HepG2 (cell line): ENCODE results near the gene HCK. TPM values are rescaled to one million over a fixed set of nuclear protein-coding genes. Genes with fewer than 3 reads are reported as not detected.

Experiments used
- ATAC-seq: fragments of 200-7000 bp; cut with Tn5 transposase; 3 replicates; pipeline ENCODE4 v1.9.1; 2020; ENCODE audit warnings: mild to moderate bottlenecking, moderate library complexity
- BruUV-seq: library from RNA; stranded (reverse); fragments of 400-500 nt; replicated peaks from 2 replicates; lab custom pipeline; 2021; lab: Mats Ljungman, UMichigan
- CTCF ChIA-PET: fragments of 300-600 bp; formaldehyde crosslinking; extraction: SDS; loops from one replicate; lab custom pipeline; 2021; ENCODE audit warnings: low total read pairs, inconsistent platforms, low intra/inter-chr PET ratio; lab: Yijun Ruan, JAX
- POLR2A ChIA-PET: fragments of 350-600 bp; sonication (Branson Sonifier 250); formaldehyde crosslinking; loops from one replicate; lab custom pipeline; 2020; ENCODE audit warnings: antibody characterized with exemption, inconsistent platforms; lab: Yijun Ruan, JAX
- DNase-seq: peaks from one replicate; pipeline ENCODE4 v3.0.0-alpha.2; 2015; ENCODE audit warnings: low spot score
- FAIRE-seq: peaks from 3 replicates; lab custom pipeline; 2011; peaks lifted over from hg19 to GRCh38; lab: Jason Lieb, UNC
- H2AFZ ChIP-seq: one replicate; pipeline ENCODE4 v1.6.1; 2011; ENCODE audit warnings: low read length, inconsistent platforms
- H3K27ac ChIP-seq: fragments of 300-600 bp; 3 replicates; pipeline ENCODE4 v1.8.0; 2011; ENCODE audit warnings: mixed run types, mild to moderate bottlenecking, mixed read lengths, low read length, inconsistent platforms; ENCODE audit not compliant: insufficient read depth; ENCODE audit errors: extremely low read length
- H3K27me3 ChIP-seq, 2 experiments: fragments of 200-600 bp in 1 of 2; 2 replicates in 1 of 2; 3 replicates in 1 of 2; pipeline versions ENCODE4 v1.6.0 to v1.8.0; 2011; ENCODE audit warnings: low read length in 2 of 2, mild to moderate bottlenecking in 2 of 2, moderate library complexity in 2 of 2, inconsistent platforms in 1 of 2; ENCODE audit not compliant: insufficient read depth in 2 of 2, control insufficient read depth in 1 of 2
- H3K36me3 ChIP-seq, 2 experiments: fragments of 200-600 bp in 1 of 2; replicated peaks in 1 of 2; 2 replicates in 1 of 2; 3 replicates in 1 of 2; pipeline versions ENCODE4 v1.5.1 to v1.8.0; 2011; ENCODE audit warnings: low read length in 2 of 2, inconsistent platforms in 1 of 2; ENCODE audit not compliant: insufficient read depth in 2 of 2, control insufficient read depth in 1 of 2
- H3K4me1 ChIP-seq: 2 replicates; pipeline ENCODE4 v1.5.1; 2012; ENCODE audit warnings: low read length, inconsistent platforms; ENCODE audit not compliant: insufficient read depth
- H3K4me2 ChIP-seq: 2 replicates; pipeline ENCODE4 v1.6.0; 2011; ENCODE audit warnings: low read depth, low read length, inconsistent platforms
- H3K4me3 ChIP-seq, 3 experiments: fragments of 200-600 bp in 1 of 3; sonication (generic), shearing (Covaris generic) in 1 of 3; replicated peaks in 1 of 3; 2 replicates each; pipeline ENCODE4 v1.5.1; 2011 to 2016; ENCODE audit warnings: low read length in 3 of 3, inconsistent platforms in 2 of 3, low read depth in 2 of 3, mild to moderate bottlenecking in 2 of 3, control low read depth in 1 of 3, mixed read lengths in 1 of 3; ENCODE audit not compliant: insufficient read depth in 1 of 3
- H3K79me2 ChIP-seq: one replicate; pipeline ENCODE4 v1.6.1; 2011; ENCODE audit warnings: low read length, inconsistent platforms; ENCODE audit not compliant: insufficient read depth
- H3K9ac ChIP-seq: 2 replicates; pipeline ENCODE4 v1.6.0; 2011; ENCODE audit warnings: mild to moderate bottlenecking, low read depth, low read length, inconsistent platforms; ENCODE audit not compliant: insufficient read depth
- H3K9me3 ChIP-seq: 2 replicates; pipeline ENCODE4 v1.5.1; 2012; ENCODE audit warnings: mild to moderate bottlenecking, low read length
- H4K20me1 ChIP-seq: 2 replicates; pipeline ENCODE4 v1.6.0; 2011; ENCODE audit warnings: inconsistent platforms, mild to moderate bottlenecking, low read length, moderate library complexity; ENCODE audit not compliant: insufficient read depth
- HNRNPH1 ChIP-seq: fragments of 200-400 bp; formaldehyde crosslinking; optimal IDR thresholded peaks from 2 replicates; pipeline ENCODE3; 2017; ENCODE audit warnings: mild to moderate bottlenecking, low read depth, low read length
- ZBTB20 ChIP-seq: sonication (generic); formaldehyde crosslinking; IDR thresholded peaks from 2 replicates; pipeline ENCODE4 v1.8.1; 2023; ENCODE audit warnings: missing genetic modification reagents, low read depth, mild to moderate bottlenecking, borderline replicate concordance
- ZBTB38 ChIP-seq: sonication (generic); formaldehyde crosslinking; IDR thresholded peaks from 2 replicates; pipeline ENCODE4 v1.5.1; 2020; ENCODE audit warnings: mild to moderate bottlenecking, missing genetic modification reagents
- ZNF251 ChIP-seq: sonication (generic); formaldehyde crosslinking; IDR thresholded peaks from 2 replicates; pipeline ENCODE4 v1.9.0; 2021; ENCODE audit warnings: mild to moderate bottlenecking, missing genetic modification reagents
- ZNF331 ChIP-seq: sonication (generic); formaldehyde crosslinking; IDR thresholded peaks from 2 replicates; pipeline ENCODE4 v1.4.0; 2020; ENCODE audit warnings: missing genetic modification reagents
- ZNF382 ChIP-seq: sonication (generic); formaldehyde crosslinking; IDR thresholded peaks from 2 replicates; pipeline ENCODE4 v1.5.0; 2020; ENCODE audit warnings: missing genetic modification reagents, mild to moderate bottlenecking, borderline replicate concordance
- ZNF660 ChIP-seq: sonication (generic); formaldehyde crosslinking; IDR thresholded peaks from 2 replicates; pipeline ENCODE4 v1.5.1; 2020; ENCODE audit warnings: mild to moderate bottlenecking, low read depth, missing genetic modification reagents, borderline replicate concordance
- ZNF703 ChIP-seq: sonication (generic); formaldehyde crosslinking; IDR thresholded peaks from 2 replicates; pipeline ENCODE4 v1.5.1; 2020; ENCODE audit warnings: missing genetic modification reagents, mild to moderate bottlenecking, moderate library complexity, borderline replicate concordance
- WGBS: methylation state at CpG from one replicate; pipeline ENCODE4 v1.1.6; 2017; ENCODE audit warnings: low lambda C conversion rate; 5-methylcytosine and 5-hydroxymethylcytosine counted together
- in situ Hi-C: cut with HindIII; loops from 2 replicates; pipeline ENCODE4 v1.10.0; 2017; ENCODE audit warnings: low pct_unique_long_range_greater_than_20kb; ENCODE audit not compliant: extremely low pct_ligation_motif_present
- intact Hi-C: fragments of 100-400 bp; cut with micrococcal nuclease; formaldehyde crosslinking; loops from one replicate; pipeline ENCODE4 v1.10.0; 2022; ENCODE audit not compliant: unreplicated experiment
- polyA plus RNA-seq, 8 experiments: library from polyadenylated mRNA; depleted of rRNA in 3 of 8; stranded (reverse) in 7 of 8; unstranded in 1 of 8; fragments of >200 nt; fragmentation: Illumina TruSeq in 4 of 8; extraction: Trizol in 4 of 8; gene quantifications; 2 replicates each; pipeline versions ENCODE4 v1.2.1 to v1.2.3, GENCODE V29; 2011 to 2016; ENCODE audit warnings: low read depth in 4 of 8, missing spikeins in 1 of 8, mixed read lengths in 1 of 8; ENCODE audit not compliant: insufficient read depth in 1 of 8
- total RNA-seq, 5 experiments: library from RNA; depleted of rRNA; stranded (reverse); fragments of >200 nt; fragmentation: Illumina TruSeq; extraction: Trizol; gene quantifications; 2 replicates each; pipeline ENCODE4 v1.2.3, GENCODE V29; 2016; ENCODE audit warnings: low read depth in 1 of 5

HCK gene
- total and polyA plus RNA-seq, 2 of the 13 experiments (the other 11 are each of a cell fraction or from before 2014, with no cell fraction given) = 0.04 TPM; not detected in 1

- Histone ChIP-seq H3K79me2 (no peaks in the 10 kb centered on the region), H2AFZ (no peak overlapping the region), H3K4me1 (0 out of 2 replicates have a peak, but pooled peaks cover 4% of the 10 kb centered on the region), H3K27me3 (peaks cover 14 to 48% of the 10 kb centered on the region in 2 experiments; a peak in 4 of 5 replicates), H3K4me3 (no peak overlapping the region), H3K9me3 (no peaks in the 10 kb centered on the region), H3K27ac (no peak overlapping the region), H3K9ac (no peak overlapping the region), H3K36me3 (no peaks in the 10 kb centered on the region), H4K20me1 (no peaks in the 10 kb centered on the region), H3K4me2 (no peak overlapping the region)
- BruUV-seq = no TSS peak
- ChIA-PET CTCF (no interaction called here), POLR2A (no interaction called here)
- in situ Hi-C loops (no loop called here), intact Hi-C loops (no loop called here)
- DNase-seq (no peak), ATAC-seq (no peak), FAIRE-seq (no peak)
- TF ChIP-seq HNRNPH1 (no peak), ZNF331 (CRISPR knock-in tag) (peak; percentile 99), ZNF382 (CRISPR knock-in tag) (no peak), ZBTB20 (CRISPR knock-in tag) (no peak)
- WGBS = 44% methylated on average over 3 of the region's 3 CpGs
Measured at GRCh38 chr20:32088759-32089158, 36.7 kb downstream of the HCK start.

DNA sequence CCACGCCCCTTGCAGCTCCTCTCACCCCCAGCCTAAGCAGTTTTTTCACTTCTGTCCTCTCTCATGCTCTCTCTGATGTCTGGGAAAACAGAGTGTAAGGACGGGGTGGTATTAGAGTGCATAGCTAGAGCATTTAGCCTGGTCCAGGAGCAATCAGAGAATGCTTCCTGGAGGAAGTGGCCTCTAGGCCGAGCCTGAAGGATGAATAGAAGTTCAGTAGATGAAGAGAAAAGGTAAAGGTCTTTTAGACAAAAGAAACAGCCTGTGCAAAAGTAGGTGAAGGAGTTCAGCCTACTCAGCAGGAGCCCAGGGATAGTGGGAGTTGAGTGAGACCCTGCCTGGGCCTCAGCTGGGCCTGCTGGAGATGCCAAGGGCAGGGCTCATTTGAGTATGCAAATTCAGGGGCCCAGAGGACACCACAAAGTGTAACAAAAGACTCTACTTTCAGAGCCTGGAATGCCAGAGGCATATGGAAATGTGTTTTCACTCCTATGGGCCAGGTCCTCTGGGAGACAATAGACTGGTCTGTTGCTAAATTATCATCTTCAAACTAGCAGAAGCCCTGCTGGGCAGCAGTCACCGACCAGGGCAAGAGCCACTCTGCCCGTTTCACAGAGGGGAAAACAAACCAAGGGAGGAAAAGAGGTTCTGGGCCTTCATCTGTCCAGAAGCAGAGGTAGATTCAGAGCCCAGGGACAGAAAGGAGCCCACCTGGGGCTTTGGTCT lies 37.8 kb downstream of the HCK start:
- H3K9ac ChIP-seq = no peak overlapping the region
- no peak overlapping the region for H2AFZ ChIP-seq
- no peak for DNase-seq
- H3K4me2 ChIP-seq = no peak overlapping the region
- H3K79me2 ChIP-seq = no peaks in the 10 kb centered on the region
- ATAC-seq = no peak
- no peak for TF ChIP-seq ZNF703
- TF ChIP-seq ZNF660 (CRISPR knock-in tag) = no peak
- TF ChIP-seq ZBTB38 = no peak
- no peak for TF ChIP-seq ZNF251 (CRISPR knock-in tag)
- H4K20me1 ChIP-seq = no peaks in the 10 kb centered on the region
- H3K27ac ChIP-seq = no peak overlapping the region
- BruUV-seq = no TSS peak
- intact Hi-C loops = loop anchor here (5.0 kb wide), 1 partner anchor 57 kb away; no protein-coding TSS in a partner anchor
- H3K4me3 ChIP-seq = no peak overlapping the region
- H3K27me3 ChIP-seq = peaks cover 11 to 46% of the 10 kb centered on the region in 2 experiments; a peak in 4 of 5 replicates
- no peak for FAIRE-seq
- 0% methylated on average over 5 of the region's 5 CpGs for WGBS
- H3K4me1 ChIP-seq = 0 out of 2 replicates have a peak, but pooled peaks cover 4% of the 10 kb centered on the region
- POLR2A ChIA-PET = no interaction called here
- CTCF ChIA-PET = no interaction called here
- H3K9me3 ChIP-seq = no peaks in the 10 kb centered on the region
- in situ Hi-C loops = loop anchor here (10.0 kb wide), 1 partner anchor 265 kb away; no protein-coding TSS in a partner anchor
- no peaks in the 10 kb centered on the region for H3K36me3 ChIP-seq
